AG04450 (cell line): ENCODE results near the gene TM9SF1. TPM values are rescaled to one million over a fixed set of nuclear protein-coding genes. Genes with fewer than 3 reads are reported as not detected.

Experiments used
- CTCF ChIA-PET: fragments of 300-600, 350-600 bp; formaldehyde crosslinking; extraction: SDS; loops from one replicate; lab custom pipeline; 2022; ENCODE audit warnings: antibody characterized with exemption, inconsistent platforms; lab: Charles Lee
- POLR2A ChIA-PET: fragments of 350-600 bp; formaldehyde crosslinking; extraction: SDS; loops from one replicate; lab custom pipeline; 2021; ENCODE audit warnings: antibody characterized with exemption, inconsistent platforms; lab: Yijun Ruan, JAX
- DNase-seq: peaks from one replicate; pipeline ENCODE4 v3.0.0-alpha.2; 2011; ENCODE audit warnings: low read depth, low spot score
- H3K27ac ChIP-seq: one replicate; pipeline ENCODE4 v1.5.1; 2012; ENCODE audit warnings: low read depth, low read length, control low read depth
- H3K27me3 ChIP-seq: one replicate; pipeline ENCODE4 v1.6.0; 2012; ENCODE audit warnings: low read length; ENCODE audit not compliant: control insufficient read depth, insufficient read depth
- H3K4me3 ChIP-seq: 2 replicates; pipeline ENCODE4 v1.5.1; 2011; ENCODE audit warnings: mild to moderate bottlenecking, low read depth, low read length, control low read depth
- H3K9me3 ChIP-seq: 2 replicates; pipeline ENCODE4 v1.5.1; 2012; ENCODE audit warnings: low read length; ENCODE audit not compliant: control insufficient read depth, insufficient read depth
- polyA minus RNA-seq: library from RNA; depleted of rRNA, polyadenylated mRNA; stranded (reverse); fragments of >200 nt; gene quantifications from 2 replicates; pipeline ENCODE4 v1.2.3, GENCODE V29; 2011; rRNA and poly(A)+ RNA removed
- polyA plus RNA-seq: library from polyadenylated mRNA; depleted of rRNA; stranded (reverse); fragments of >200 nt; gene quantifications from 2 replicates; pipeline ENCODE4 v1.2.3, GENCODE V29; 2011; rRNA removed
- TF ChIP-seq, protein P1 (sequence below): IDR thresholded peaks from 2 replicates; pipeline ENCODE4 v1.5.1; 2011; ENCODE audit warnings: low read depth, low read length, control low read depth, inconsistent platforms

Gene TM9SF1, protein sequence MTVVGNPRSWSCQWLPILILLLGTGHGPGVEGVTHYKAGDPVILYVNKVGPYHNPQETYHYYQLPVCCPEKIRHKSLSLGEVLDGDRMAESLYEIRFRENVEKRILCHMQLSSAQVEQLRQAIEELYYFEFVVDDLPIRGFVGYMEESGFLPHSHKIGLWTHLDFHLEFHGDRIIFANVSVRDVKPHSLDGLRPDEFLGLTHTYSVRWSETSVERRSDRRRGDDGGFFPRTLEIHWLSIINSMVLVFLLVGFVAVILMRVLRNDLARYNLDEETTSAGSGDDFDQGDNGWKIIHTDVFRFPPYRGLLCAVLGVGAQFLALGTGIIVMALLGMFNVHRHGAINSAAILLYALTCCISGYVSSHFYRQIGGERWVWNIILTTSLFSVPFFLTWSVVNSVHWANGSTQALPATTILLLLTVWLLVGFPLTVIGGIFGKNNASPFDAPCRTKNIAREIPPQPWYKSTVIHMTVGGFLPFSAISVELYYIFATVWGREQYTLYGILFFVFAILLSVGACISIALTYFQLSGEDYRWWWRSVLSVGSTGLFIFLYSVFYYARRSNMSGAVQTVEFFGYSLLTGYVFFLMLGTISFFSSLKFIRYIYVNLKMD
- polyA plus RNA-seq: 41.7 and 44.9 TPM in 2 replicates
- 26.7 and 37.6 TPM in 2 replicates for polyA minus RNA-seq

GRCh38 chr14:24195186-24196070 is at the start of gene TM9SF1:
Gene TM9SF1 (minus strand): TSS chr14:24195441. CDS start chr14:24195019, 422 bp downstream.
- Histone ChIP-seq H3K27ac (peak within 1 kb of the TSS; percentile 94), H3K9me3 (no peaks in the 10 kb centered on the region; the same call in 1 of the 2 replicates), H3K27me3 (no peaks in the 10 kb centered on the region), H3K4me3 (peak within 1 kb of the TSS; percentile 87)
- peak; percentile 64 for DNase-seq
- POLR2A ChIA-PET: interaction anchor here (0.6 to 1.3 kb wide), 15 partner anchors 8 to 893 kb away, joined by 3 to 12 read pairs (median 3); partner anchors contain the start of genes CHMP4A, DCAF11, EMC9 and MDP1
- CTCF ChIA-PET: interaction anchor here (0.8 to 3.5 kb wide), 7 partner anchors 34 to 138 kb away, joined by 3 to 24 read pairs (median 4); partner anchors contain the start of genes IRF9 and TINF2
- TF ChIP-seq, protein P1, sequence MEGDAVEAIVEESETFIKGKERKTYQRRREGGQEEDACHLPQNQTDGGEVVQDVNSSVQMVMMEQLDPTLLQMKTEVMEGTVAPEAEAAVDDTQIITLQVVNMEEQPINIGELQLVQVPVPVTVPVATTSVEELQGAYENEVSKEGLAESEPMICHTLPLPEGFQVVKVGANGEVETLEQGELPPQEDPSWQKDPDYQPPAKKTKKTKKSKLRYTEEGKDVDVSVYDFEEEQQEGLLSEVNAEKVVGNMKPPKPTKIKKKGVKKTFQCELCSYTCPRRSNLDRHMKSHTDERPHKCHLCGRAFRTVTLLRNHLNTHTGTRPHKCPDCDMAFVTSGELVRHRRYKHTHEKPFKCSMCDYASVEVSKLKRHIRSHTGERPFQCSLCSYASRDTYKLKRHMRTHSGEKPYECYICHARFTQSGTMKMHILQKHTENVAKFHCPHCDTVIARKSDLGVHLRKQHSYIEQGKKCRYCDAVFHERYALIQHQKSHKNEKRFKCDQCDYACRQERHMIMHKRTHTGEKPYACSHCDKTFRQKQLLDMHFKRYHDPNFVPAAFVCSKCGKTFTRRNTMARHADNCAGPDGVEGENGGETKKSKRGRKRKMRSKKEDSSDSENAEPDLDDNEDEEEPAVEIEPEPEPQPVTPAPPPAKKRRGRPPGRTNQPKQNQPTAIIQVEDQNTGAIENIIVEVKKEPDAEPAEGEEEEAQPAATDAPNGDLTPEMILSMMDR: no peak

GRCh38 chr14:24243336-24243836 is 48.1 kb upstream of the TM9SF1 start:
- no peak for DNase-seq
- Histone ChIP-seq H3K27me3 (no peaks in the 10 kb centered on the region), H3K9me3 (no peaks in the 10 kb centered on the region), H3K4me3 (peak overlapping the region; percentile 92), H3K27ac (peak overlapping the region; percentile 99)
- POLR2A ChIA-PET: interaction anchor here (0.8 to 2.2 kb wide), 7 partner anchors 9 to 56 kb away, joined by 4 to 50 read pairs (median 9); partner anchors contain the start of genes DHRS1, MDP1, NOP9 and RABGGTA
- TF ChIP-seq, protein P1: no peak
- CTCF ChIA-PET: interaction anchor here (0.6 to 5.6 kb wide), 20 partner anchors 8 to 1328 kb away, joined by 3 to 84 read pairs (median 6); partner anchors contain the start of genes CIDEB, DHRS1, NOP9 and RABGGTA

DNA sequence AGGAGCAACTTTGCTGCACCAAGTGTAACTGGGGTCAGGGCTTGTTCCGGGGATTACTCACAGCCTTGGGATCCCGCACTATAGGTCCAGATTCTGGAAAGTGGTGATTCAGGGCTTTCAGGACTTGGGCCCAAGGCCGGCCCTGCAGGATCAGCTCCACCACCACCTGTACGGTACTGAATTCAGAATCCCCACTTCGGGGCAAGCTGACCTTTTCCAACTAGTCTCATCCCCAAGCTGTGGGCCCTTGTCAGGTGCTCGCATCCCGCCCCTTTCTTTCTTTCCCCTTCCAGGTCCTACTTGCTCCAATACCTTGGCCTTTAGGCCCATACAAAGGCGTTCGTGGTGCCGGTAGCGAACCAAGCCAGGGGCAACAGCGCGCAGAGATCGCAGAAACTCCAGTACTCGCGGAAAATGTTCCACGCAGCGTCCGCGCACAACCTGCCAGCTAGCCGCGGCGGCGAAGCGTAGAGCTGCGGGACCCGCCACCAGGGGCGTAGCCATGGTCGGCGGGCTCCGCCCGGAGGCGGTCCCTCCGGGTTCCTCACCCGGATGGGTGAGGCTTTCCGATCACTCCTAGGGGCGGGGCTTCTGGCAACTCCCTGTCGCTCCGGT is 46.7 kb upstream of the TM9SF1 start:
- peak overlapping the region; percentile 92 for H3K4me3 ChIP-seq
- peak overlapping the region; percentile 99 for H3K27ac ChIP-seq
- DNase-seq: peak; percentile 72
- H3K27me3 ChIP-seq: no peaks in the 10 kb centered on the region
- no peaks in the 10 kb centered on the region for H3K9me3 ChIP-seq
- POLR2A ChIA-PET: interaction anchor here (0.6 to 2.2 kb wide), 22 partner anchors 9 to 184 kb away, joined by 3 to 50 read pairs (median 6); partner anchors contain the start of genes CHMP4A, CIDEB, DCAF11 and DHRS1
- TF ChIP-seq, protein P1: peak; percentile 55
- CTCF ChIA-PET: interaction anchor here (0.6 to 5.6 kb wide), 24 partner anchors 10 to 1620 kb away, joined by 3 to 84 read pairs (median 4); partner anchors contain the start of genes CIDEB, DHRS1, IRF9 and NOP9
